Fibroblast of skin of back (primary cell): ENCODE results near the gene KRTAP9-2.
"Not testable (repeated sequence)": the region's sequence is repeated elsewhere in the genome, so short reads cannot be mapped to it uniquely, and the experiment has no call there.

ENCODE experiments used
- DNase-seq: peaks from one replicate; pipeline ENCODE4 v3.0.0-alpha.2; 2013

Gene KRTAP9-2

DNA sequence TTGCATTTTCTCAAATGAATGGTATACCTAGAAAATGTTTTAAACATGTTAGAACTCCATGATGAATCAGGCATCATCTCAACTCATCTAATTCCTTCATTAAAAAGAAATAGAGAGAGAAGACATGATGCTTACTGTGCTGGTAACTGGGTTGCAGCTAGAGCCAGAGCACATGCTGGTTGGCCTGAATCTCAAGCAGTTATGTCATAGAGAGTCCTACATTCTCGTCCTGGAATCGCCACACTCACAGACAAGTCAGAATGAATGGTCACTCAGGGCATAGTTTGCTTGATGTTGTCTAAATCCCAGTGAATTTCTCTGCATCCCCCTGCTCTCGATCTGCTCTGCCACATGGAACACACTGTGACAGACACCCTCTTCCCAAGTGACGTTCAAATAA lies 10.7 kb downstream of the KRTAP9-2 start:
- DNase-seq, result not testable (repeated sequence)

DNA sequence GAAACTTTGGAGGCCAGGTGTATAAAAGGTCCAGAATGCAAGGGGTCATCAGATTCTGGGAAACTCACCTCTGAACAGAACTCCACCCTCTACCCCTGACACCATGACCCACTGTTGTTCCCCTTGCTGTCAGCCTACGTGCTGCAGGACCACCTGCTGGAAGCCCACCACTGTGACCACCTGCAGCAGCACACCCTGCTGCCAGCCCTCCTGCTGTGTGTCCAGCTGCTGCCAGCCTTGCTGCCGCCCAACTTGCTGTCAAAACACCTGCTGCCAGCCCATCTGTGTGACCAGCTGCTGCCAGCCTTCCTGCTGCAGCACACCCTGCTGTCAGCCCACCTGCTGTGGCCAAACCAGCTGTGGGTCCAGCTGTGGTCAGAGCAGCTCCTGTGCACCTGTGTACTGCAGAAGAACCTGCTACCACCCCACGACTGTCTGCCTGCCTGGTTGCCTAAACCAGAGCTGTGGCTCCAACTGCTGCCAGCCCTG lies 11.5 kb downstream of the KRTAP9-2 start, which contains the start of gene KRTAP9-8:
Gene KRTAP9-8 (plus strand): TSS at position 51 of the 489 bp plus-strand sequence. CDS start 53 bp downstream, at position 104.
- not testable (repeated sequence) for DNase-seq

DNA sequence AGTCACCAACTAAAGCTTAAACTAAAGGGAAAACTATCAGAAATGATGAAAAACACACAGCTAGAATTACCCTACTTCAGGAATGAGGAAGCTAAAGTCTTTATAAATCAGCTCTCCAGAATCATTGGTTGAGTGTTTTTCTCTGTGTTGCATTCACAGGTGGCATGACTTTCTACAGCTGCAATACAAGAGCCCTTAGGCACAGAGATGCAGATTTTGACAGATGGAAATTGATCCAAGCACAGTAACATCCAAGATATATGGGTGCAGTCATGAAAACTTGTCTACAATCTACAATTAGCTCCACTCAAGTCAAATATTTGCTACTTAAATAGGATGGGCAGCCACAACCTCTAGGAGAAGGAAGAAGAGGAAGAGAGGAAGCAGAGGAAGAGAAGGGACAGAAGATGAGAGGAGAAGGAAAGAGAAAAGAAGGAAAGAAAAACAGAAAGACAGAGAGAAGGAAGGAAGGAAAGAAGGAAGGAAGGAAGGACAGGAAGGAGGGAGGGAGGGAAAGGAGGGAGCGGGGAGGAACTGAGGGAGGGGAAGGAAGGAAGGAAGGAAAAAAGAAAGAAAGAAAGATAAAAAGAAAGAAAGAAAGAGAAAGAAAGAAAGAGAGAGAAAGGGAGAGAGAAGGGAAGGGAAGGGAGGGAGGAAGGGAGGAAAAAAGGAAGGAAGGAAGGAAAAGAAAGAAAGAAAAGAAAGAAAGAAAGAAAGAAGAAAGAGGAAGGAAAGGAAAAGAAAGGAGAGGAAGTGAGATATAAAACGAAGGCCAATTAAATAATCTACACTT lies 20.7 kb downstream of the KRTAP9-2 start:
- DNase-seq, result not testable (repeated sequence)

DNA sequence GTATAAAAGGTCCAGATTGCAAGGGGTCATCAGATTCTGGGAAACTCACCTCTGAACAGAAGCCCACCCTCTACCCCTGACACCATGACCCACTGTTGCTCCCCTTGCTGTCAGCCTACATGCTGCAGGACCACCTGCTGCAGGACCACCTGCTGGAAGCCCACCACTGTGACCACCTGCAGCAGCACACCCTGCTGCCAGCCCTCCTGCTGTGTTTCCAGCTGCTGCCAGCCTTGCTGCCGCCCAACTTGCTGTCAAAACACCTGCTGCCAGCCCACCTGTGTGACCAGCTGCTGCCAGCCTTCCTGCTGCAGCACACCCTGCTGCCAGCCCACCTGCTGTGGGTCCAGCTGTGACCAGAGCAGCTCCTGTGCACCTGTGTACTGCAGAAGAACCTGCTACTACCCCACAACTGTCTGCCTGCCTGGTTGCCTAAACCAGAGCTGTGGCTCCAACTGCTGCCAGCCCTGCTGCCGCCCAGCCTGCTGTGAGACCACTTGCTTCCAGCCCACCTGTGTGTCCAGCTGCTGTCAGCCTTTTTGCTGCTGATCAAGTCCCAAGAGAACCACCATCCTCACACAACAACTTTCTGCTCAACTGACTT lies 23.3 kb downstream of the KRTAP9-2 start, which contains the start of gene KRTAP9-4:
Gene KRTAP9-4 (plus strand): TSS at position 51 of the 604 bp plus-strand sequence. CDS start 34 bp downstream, at position 85.
- not testable (repeated sequence) for DNase-seq

DNA sequence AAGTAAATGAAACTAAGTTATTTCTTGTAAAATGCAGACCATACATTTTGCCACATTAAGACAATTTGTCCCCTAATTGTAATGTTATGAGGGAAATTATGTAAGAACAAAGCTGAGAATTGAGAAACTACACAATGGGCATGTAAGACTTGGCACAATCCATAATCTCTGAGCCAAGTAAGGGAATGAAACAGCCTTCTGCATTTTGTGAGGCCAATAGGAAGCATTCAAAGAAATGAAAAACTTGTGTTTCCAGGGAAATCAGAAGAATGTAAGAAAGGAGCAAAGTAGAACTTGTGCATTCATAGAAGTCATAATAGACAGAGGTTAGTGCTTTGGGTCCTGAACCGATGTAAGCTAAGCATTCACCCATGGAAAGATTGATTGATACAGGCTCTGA lies 24.8 kb downstream of the KRTAP9-2 start:
- DNase-seq, result no peak

DNA sequence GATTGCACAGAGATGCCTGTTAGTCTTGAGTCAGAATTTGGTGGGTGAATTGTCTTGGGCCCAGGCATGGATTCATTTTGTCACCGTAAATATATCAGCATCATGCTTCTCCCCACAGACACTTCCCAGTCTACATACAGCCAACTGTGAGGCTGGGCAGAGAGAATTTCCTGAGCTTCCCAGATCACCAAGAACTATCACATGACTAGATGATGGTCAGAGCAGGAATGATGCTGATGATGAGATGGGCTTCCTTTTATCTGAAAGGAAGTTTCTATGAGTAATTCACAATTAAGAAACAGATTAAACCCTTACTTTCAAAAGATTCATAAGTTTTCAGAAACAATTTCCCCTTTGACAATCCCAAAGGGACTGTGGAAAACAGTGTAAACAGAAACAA lies 28.4 kb downstream of the KRTAP9-2 start:
- DNase-seq, result peak; percentile 46

DNA sequence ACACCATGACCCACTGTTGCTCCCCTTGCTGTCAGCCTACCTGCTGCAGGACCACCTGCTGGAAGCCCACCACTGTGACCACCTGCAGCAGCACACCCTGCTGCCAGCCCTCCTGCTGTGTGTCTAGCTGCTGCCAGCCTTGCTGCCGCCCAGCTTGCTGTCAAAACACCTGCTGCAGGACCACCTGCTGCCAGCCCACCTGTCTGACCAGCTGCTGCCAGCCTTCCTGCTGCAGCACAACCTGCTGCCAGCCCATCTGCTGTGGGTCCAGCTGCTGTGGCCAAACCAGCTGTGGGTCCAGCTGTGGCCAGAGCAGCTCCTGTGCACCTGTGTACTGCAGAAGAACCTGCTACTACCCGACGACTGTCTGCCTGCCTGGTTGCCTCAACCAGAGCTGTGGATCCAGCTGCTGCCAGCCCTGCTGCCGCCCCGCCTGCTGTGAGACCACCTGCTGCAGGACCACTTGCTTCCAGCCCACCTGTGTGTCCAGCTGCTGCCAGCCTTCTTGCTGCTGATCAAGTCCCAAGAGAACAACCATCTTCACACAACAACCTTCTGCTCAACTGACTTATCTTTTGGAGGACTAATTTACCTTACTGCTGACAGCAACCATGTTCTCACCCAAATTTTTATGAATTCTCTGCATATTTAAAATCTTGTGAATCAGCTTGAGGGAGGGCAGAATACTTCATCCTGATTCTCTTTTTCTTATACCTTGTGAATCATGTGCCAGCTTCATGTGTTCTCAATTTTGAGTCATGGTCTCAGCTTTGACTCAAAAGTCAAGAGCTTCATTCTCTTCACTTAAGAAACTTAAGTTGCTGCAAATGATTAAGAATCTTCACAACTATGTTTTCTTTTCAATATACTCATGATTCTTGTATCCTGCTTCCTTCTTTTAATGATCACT lies 29.2 kb downstream of the KRTAP9-2 start, which contains the start of gene KRTAP9-9:
Gene KRTAP9-9 (plus strand): TSS at position 4 of the 910 bp plus-strand sequence.
- peak; percentile 80 for DNase-seq

DNA sequence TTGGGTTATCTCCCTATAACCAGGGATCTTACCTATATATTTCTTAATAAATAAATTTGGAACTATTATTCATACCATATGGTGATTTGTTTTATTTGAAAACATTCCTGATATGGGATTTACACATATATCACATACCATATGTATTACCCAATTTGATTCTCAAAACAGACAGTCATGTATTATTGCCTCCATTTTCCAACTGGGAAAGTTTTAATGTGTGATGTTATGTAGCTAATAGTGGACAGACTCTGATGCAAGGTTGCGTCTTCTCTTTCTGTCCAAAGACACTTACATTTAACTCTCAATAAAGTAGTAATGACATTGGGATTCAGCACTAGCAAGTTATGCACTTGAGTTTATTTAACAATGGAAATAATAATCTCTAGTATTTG lies 29.8 kb downstream of the KRTAP9-2 start:
- peak; percentile 86 for DNase-seq

DNA sequence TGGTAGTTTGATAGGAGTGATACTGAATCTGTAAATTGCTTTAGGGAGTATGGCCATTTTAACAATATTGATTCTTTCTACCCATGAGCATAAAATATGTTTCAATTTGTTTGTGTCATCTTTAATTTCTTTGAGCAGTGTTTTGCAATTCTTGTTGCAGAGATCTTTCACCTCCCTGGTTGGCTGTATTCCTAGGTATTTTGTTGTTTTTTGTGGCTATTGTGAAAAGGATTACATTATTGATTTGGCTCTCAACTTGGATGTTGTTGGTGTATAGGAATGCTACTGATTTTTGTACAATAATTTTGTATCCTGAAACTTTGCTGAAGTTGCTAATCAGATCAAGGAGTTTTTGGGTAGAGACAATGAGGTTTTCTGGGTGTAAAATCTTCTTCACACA lies 32.0 kb downstream of the KRTAP9-2 start:
- DNase-seq, result no peak

DNA sequence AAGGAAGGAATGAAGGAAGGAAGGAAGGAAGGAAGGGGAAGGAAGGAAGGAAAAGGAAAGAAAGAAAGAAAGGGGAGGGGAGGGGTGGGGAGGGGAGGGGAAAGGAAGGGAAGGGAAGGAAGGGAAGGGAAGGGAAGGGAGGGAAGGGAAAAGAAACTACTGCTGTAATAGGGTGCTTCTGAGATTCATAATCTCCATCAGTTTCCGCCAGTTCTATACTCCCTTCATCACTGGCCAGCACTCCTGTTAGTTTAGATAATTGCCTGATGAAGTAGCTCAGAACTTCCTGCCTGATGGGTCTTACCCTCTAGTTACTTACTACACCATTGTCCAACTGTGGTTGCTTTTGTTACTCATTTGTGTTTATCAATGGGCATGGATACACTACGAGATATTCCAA lies 36.8 kb downstream of the KRTAP9-2 start:
- DNase-seq, result no peak

DNA sequence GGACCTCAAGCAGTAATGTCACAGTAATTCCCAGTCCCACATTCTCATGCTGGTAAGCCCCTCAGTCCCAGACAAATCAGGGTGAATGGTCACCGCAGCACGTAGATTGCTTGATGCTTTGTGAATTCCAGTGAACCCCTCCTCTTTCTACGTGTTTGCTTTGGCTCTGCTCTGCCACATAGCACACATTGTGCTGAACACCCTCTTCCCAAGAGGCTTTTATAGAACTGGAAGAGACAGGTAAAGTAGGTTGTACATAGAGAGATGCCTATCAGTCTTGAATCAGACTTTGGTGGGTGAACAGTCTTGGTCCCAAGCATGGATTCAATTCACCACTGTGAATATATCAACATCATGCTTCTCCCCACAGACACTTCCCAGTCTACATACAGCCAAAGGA lies 38.2 kb downstream of the KRTAP9-2 start:
- no peak for DNase-seq

DNA sequence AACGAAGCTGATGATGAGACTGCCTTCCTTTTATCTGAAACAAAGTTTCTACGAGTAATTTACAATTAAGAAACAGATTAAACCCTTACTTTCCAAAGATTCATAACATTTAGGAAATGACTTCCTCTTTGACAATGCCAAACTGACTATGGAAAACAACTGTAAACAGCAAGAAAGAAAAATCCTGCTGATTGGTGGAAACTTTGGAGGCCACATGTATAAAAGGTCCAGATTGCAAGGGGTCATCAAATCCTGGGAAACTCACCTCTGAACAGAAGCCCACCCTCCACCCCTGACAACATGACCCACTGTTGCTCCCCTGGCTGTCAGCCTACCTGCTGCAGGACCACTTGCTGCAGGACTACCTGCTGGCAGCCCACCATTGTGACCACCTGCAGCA lies 38.6 kb downstream of the KRTAP9-2 start, which contains the start of gene KRTAP9-6:
Gene KRTAP9-6 (plus strand): TSS at position 301 of the 400 bp plus-strand sequence. CDS start 0 bp downstream, at position 301.
- DNase-seq, result no peak

DNA sequence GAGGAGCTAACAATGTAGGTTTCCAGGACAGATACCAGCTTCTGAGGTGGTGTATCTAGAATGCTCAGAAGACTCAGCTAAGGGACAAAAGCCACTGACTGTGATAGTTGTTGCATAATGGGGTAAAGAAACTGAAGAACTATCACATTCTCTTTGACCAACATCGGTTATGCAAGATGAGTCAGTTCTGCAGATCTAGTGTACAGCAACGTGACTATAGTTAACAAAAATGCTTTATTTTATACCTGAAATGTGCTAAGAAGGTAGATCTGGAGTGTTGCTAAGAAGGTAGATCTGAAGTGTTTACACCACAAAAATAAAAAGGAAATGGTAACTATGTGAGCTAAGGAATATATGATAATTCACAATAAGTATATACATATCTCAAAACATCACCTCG lies 41.3 kb downstream of the KRTAP9-2 start:
- DNase-seq, result no peak

DNA sequence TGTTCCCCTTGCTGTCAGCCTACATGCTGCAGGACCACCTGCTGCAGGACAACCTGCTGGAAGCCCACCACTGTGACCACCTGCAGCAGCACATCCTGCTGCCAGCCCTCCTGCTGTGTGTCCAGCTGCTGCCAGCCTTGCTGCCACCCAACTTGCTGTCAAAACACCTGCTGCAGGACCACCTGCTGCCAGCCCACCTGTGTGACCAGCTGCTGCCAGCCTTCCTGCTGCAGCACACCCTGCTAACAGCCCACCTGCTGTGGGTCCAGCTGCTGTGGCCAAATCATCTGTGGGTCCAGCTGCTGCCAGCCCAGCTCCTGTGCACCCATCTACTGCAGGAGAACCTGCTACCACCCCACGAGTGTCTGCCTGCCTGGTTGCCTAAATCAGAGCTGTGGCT lies 44.9 kb downstream of the KRTAP9-2 start:
- not testable (repeated sequence) for DNase-seq

DNA sequence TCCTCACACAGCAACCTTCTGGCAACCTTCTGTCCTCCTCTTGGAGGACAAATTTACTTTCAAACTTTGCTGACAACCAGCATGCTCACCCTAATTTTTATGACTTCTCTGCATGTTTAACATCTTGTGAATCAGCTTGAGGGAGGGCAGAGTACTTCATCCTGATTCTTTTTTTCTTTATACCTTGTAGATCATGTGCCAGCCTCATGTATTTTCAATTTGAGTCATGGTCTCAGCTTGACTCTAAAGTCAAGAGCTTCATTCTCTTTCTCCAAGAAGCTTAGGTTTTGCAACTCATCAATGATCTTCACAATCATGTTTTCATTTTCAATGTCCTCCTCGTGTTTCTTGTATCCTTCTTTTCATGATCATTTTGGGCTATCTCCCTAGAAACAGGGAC lies 45.4 kb downstream of the KRTAP9-2 start:
- DNase-seq, result no peak

DNA sequence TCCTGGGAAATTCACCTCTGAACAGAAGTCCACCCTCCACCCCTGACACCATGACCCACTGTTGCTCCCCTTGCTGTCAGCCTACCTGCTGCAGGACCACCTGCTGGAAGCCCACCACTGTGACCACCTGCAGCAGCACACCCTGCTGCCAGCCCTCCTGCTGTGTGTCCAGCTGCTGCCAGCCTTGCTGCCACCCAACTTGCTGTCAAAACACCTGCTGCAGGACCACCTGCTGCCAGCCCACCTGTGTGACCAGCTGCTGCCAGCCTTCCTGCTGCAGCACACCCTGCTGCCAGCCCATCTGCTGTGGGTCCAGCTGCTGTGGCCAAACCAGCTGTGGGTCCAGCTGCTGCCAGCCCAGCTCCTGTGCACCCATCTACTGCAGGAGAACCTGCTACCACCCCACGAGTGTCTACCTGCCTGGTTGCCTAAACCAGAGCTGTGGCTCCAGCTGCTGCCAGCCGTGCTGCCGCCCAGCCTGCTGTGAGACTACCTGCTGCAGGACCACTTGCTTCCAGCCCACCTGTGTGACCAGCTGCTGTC lies 49.3 kb downstream of the KRTAP9-2 start, which contains the start of gene KRTAP9-7:
Gene KRTAP9-7 (plus strand): TSS at position 51 of the 543 bp plus-strand sequence. CDS start 0 bp downstream, at position 51.
- DNase-seq, result not testable (repeated sequence)
